Smooth muscle cell (in vitro differentiated cells): ENCODE data around the gene MAVS. TPM values are rescaled to one million over a fixed set of nuclear protein-coding genes. Genes with fewer than 3 reads are reported as not detected.

Experiments used
- DNase-seq: peaks from one replicate; lab custom pipeline; 2025; ENCODE audit not compliant: unreplicated experiment; lab: John Stamatoyannopoulos, UW
- H2AFZ ChIP-seq: fragments of 200-600 bp; sonication (generic); 2 replicates; pipeline ENCODE4 v1.6.0; 2016; ENCODE audit warnings: antibody characterized with exemption, low read depth, mild to moderate bottlenecking
- H3F3A ChIP-seq: fragments of 200-600 bp; sonication (generic); 2 replicates; pipeline ENCODE4 v1.6.0; 2017; ENCODE audit warnings: antibody characterized with exemption, low read depth
- H3K27ac ChIP-seq: fragments of 200-600 bp; sonication (generic); 2 replicates; pipeline ENCODE4 v1.5.1; 2016; ENCODE audit warnings: low read depth, mild to moderate bottlenecking
- H3K27me3 ChIP-seq: fragments of 200-600 bp; sonication (generic); 2 replicates; pipeline ENCODE4 v1.6.1; 2016; ENCODE audit warnings: low read depth, mild to moderate bottlenecking
- H3K36me3 ChIP-seq: fragments of 200-600 bp; sonication (generic); 2 replicates; pipeline ENCODE4 v1.5.1; 2016; ENCODE audit warnings: low read depth
- H3K4me1 ChIP-seq: fragments of 200-600 bp; sonication (generic); 2 replicates; pipeline ENCODE4 v1.5.1; 2016; ENCODE audit warnings: low read depth
- H3K4me2 ChIP-seq: fragments of 200-600 bp; sonication (generic); 2 replicates; pipeline ENCODE4 v1.6.0; 2016; ENCODE audit warnings: mild to moderate bottlenecking
- H3K4me3 ChIP-seq: fragments of 200-600 bp; sonication (generic); 2 replicates; pipeline ENCODE4 v1.5.1; 2016; ENCODE audit warnings: mild to moderate bottlenecking
- H3K79me2 ChIP-seq: fragments of 200-600 bp; sonication (generic); 2 replicates; pipeline ENCODE4 v1.6.0; 2016; ENCODE audit warnings: low read depth, mild to moderate bottlenecking
- H3K9ac ChIP-seq: fragments of 200-600 bp; sonication (generic); 2 replicates; pipeline ENCODE4 v1.6.0; 2016; ENCODE audit warnings: low read depth
- H3K9me3 ChIP-seq: fragments of 200-600 bp; sonication (generic); replicated peaks from 2 replicates; pipeline ENCODE4 v1.5.1; 2016; ENCODE audit warnings: low read depth
- H4K20me1 ChIP-seq: fragments of 200-600 bp; sonication (generic); 2 replicates; pipeline ENCODE4 v1.6.0; 2016; ENCODE audit warnings: low read depth
- CTCF ChIP-seq: fragments of 200-600 bp; sonication (generic); IDR thresholded peaks from 2 replicates; pipeline ENCODE4 v1.5.1; 2017; ENCODE audit warnings: borderline replicate concordance, mild to moderate bottlenecking, antibody characterized with exemption; ENCODE audit not compliant: insufficient read depth, poor library complexity, severe bottlenecking
- WGBS: methylation state at CpG from one replicate; pipeline ENCODE4 v1.1.7; 2016; ENCODE audit warnings: low lambda C conversion rate; 5-methylcytosine and 5-hydroxymethylcytosine counted together
- polyA plus RNA-seq: library from polyadenylated mRNA; unstranded; fragments of >200 nt; fragmentation: Nextera tagmentation; extraction: Ambion mirVana; gene quantifications from 2 replicates; pipeline ENCODE4 v1.2.1, GENCODE V29; 2016
- total RNA-seq: library from RNA; depleted of rRNA; stranded (reverse); fragments of >200 nt; gene quantifications from 2 replicates; pipeline ENCODE4 v1.2.3, GENCODE V29; 2014

Gene MAVS
- total and polyA plus RNA-seq, 2 experiments from 2014 or later: 7.8 to 12.5 TPM

DNA sequence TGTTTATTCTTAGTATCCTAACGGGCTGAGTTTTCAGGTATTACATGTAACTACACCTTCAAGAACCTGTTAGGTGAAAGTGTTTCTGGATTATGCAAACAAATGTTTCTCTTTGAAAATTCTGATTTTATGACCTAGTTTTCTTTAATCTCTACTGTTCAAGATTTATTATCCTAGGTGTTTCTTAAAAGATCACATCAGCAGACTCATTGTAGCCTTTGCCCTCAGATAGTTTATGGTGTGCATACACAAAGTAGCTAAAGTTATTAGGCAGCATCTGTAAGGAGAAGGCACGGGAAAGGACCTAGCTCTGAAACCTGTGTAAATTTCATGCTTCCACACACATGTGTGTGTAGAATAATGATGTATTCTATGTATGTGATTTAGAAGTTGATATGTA is 64.2 kb downstream of the MAVS start:
- no peak for DNase-seq
- no peak for TF ChIP-seq CTCF
- Histone ChIP-seq H3K27me3 (no peaks in the 10 kb centered on the region), H4K20me1 (peaks cover 98% of the 10 kb centered on the region), H3K4me1 (no peaks in the 10 kb centered on the region), H3K9ac (no peak overlapping the region), H3F3A (no peaks in the 10 kb centered on the region), H3K9me3 (no peaks in the 10 kb centered on the region), H3K4me2 (no peak overlapping the region), H3K27ac (no peak overlapping the region), H3K4me3 (no peak overlapping the region), H3K36me3 (peaks cover 25% of the 10 kb centered on the region), H2AFZ (no peak overlapping the region), H3K79me2 (peaks cover 100% of the 10 kb centered on the region)
- 90% methylated on average over 2 of the region's 2 CpGs for WGBS

GRCh38 chr20:3911956-3912355 is 65.3 kb downstream of the MAVS start:
- H3K9ac ChIP-seq: no peak overlapping the region
- DNase-seq: no peak
- H3K36me3 ChIP-seq: peaks cover 25% of the 10 kb centered on the region
- H3F3A ChIP-seq: no peaks in the 10 kb centered on the region
- peaks cover 100% of the 10 kb centered on the region for H3K79me2 ChIP-seq
- no peak overlapping the region for H3K4me2 ChIP-seq
- no peak for TF ChIP-seq CTCF
- no peak overlapping the region for H2AFZ ChIP-seq
- H3K27me3 ChIP-seq: no peaks in the 10 kb centered on the region
- 73% methylated on average over 2 of the region's 2 CpGs for WGBS
- peaks cover 98% of the 10 kb centered on the region for H4K20me1 ChIP-seq
- no peak overlapping the region for H3K27ac ChIP-seq
- H3K4me1 ChIP-seq: no peaks in the 10 kb centered on the region
- no peaks in the 10 kb centered on the region for H3K9me3 ChIP-seq
- no peak overlapping the region for H3K4me3 ChIP-seq

- no peak for TF ChIP-seq CTCF
- Histone ChIP-seq H3F3A (no peaks in the 10 kb centered on the region), H2AFZ (no peak overlapping the region), H3K79me2 (peaks cover 98% of the 10 kb centered on the region), H3K9me3 (no peaks in the 10 kb centered on the region), H4K20me1 (peaks cover 96% of the 10 kb centered on the region), H3K27ac (no peak overlapping the region), H3K27me3 (no peaks in the 10 kb centered on the region), H3K4me3 (no peak overlapping the region), H3K36me3 (peaks cover 20% of the 10 kb centered on the region), H3K4me1 (no peaks in the 10 kb centered on the region), H3K4me2 (no peak overlapping the region), H3K9ac (no peak overlapping the region)
- WGBS: 100% methylated on average over 2 of the region's 2 CpGs
- DNase-seq: no peak
These were observed 67.8 kb downstream of the MAVS start for GRCh38 chr20:3914446-3914845.

- no peaks in the 10 kb centered on the region for H3K9me3 ChIP-seq
- peaks cover 96% of the 10 kb centered on the region for H4K20me1 ChIP-seq
- H2AFZ ChIP-seq: no peak overlapping the region
- no peak overlapping the region for H3K4me3 ChIP-seq
- no peak for DNase-seq
- H3K4me1 ChIP-seq: no peaks in the 10 kb centered on the region
- WGBS: 94% methylated on average over 2 of the region's 2 CpGs
- no peak for TF ChIP-seq CTCF
- no peak overlapping the region for H3K9ac ChIP-seq
- no peak overlapping the region for H3K27ac ChIP-seq
- H3K27me3 ChIP-seq: no peaks in the 10 kb centered on the region
- peaks cover 97% of the 10 kb centered on the region for H3K79me2 ChIP-seq
- H3K36me3 ChIP-seq: peaks cover 16% of the 10 kb centered on the region
- no peaks in the 10 kb centered on the region for H3F3A ChIP-seq
- H3K4me2 ChIP-seq: no peak overlapping the region
These were observed 69.1 kb downstream of the MAVS start for GRCh38 chr20:3915691-3916090.
